NOMO-1 treated with dmso at 0.1 percent for 144 hours (cell line): Measurements from ENCODE around the gene TPO.
"Not testable (repeated sequence)": the region's sequence is repeated elsewhere in the genome, so short reads cannot be mapped to it uniquely, and the experiment has no call there.

Experiments
- DNase-seq: peaks from one replicate; lab custom pipeline; 2025; ENCODE audit not compliant: unreplicated experiment; lab: John Stamatoyannopoulos, UW

TPO gene

GRCh38 chr2:1498176-1498575, 84.9 kb downstream of the TPO start:
- DNase-seq, result no peak

GRCh38 chr2:1499033-1499795, 86.0 kb downstream of the TPO start:
- DNase-seq, result no peak

- no peak for DNase-seq
Observed at GRCh38 chr2:1501038-1501851, 88.0 kb downstream of the TPO start.

GRCh38 chr2:1501991-1502390, 88.7 kb downstream of the TPO start:
- DNase-seq, result no peak

GRCh38 chr2:1502891-1503304, 89.6 kb downstream of the TPO start:
- DNase-seq, result no peak

GRCh38 chr2:1503471-1504310, 90.4 kb downstream of the TPO start:
- no peak for DNase-seq

GRCh38 chr2:1504311-1504750, 91.1 kb downstream of the TPO start:
- no peak for DNase-seq

- DNase-seq, result no peak
Observed at GRCh38 chr2:1505031-1505441, 91.8 kb downstream of the TPO start.

- no peak for DNase-seq
Observed at GRCh38 chr2:1509271-1510065, 96.2 kb downstream of the TPO start.

- DNase-seq, result no peak
Observed at GRCh38 chr2:1510176-1510575, 96.9 kb downstream of the TPO start.

GRCh38 chr2:1511455-1511854, 98.2 kb downstream of the TPO start:
- DNase-seq, result no peak

GRCh38 chr2:1512321-1513289, 99.3 kb downstream of the TPO start:
- DNase-seq, result no peak

- DNase-seq, result no peak
Observed at GRCh38 chr2:1514391-1515072, 101.3 kb downstream of the TPO start.

- no peak for DNase-seq
Observed at GRCh38 chr2:1515073-1515430, 101.8 kb downstream of the TPO start.

GRCh38 chr2:1515986-1516797, 102.9 kb downstream of the TPO start:
- no peak for DNase-seq

GRCh38 chr2:1516798-1517060, 103.5 kb downstream of the TPO start:
- no peak for DNase-seq

- DNase-seq, result not testable (repeated sequence)
Observed at GRCh38 chr2:1517291-1517690, 104.0 kb downstream of the TPO start.

- no peak for DNase-seq
Observed at GRCh38 chr2:1517786-1518185, 104.5 kb downstream of the TPO start.
